Choroid plexus epithelial cell (primary cell): ENCODE results near the gene MPP2.

Experiments used
- DNase-seq: peaks from one replicate; pipeline ENCODE4 v3.0.0-alpha.2; 2010; ENCODE audit warnings: low read depth
- H3K4me3 ChIP-seq: 2 replicates; pipeline ENCODE4 v1.5.1; 2011; ENCODE audit warnings: low read depth, mild to moderate bottlenecking, control low read depth, low read length, moderate library complexity
- CTCF ChIP-seq: conservative IDR thresholded peaks from 2 replicates; pipeline ENCODE4 v1.5.1; 2011; ENCODE audit warnings: low read depth, mild to moderate bottlenecking, control low read depth, inconsistent platforms, low read length, moderate library complexity

The MPP2 gene

GRCh38 chr17:43827596-43827995, 79.7 kb downstream of the MPP2 start:
- no peak overlapping the region for H3K4me3 ChIP-seq
- no peak for TF ChIP-seq CTCF
- DNase-seq, result no peak

- no peak overlapping the region for H3K4me3 ChIP-seq
- TF ChIP-seq CTCF, result no peak
- DNase-seq, result no peak
Observed at GRCh38 chr17:43826206-43826605, 81.1 kb downstream of the MPP2 start.

GRCh38 chr17:43825567-43825966, 81.8 kb downstream of the MPP2 start:
- no peak for DNase-seq
- no peak for TF ChIP-seq CTCF
- no peak overlapping the region for H3K4me3 ChIP-seq
